Inflammatory macrophage (primary cell): ENCODE measurements around the gene BMP8B.
"Not testable (repeated sequence)": the region's sequence is repeated elsewhere in the genome, so short reads cannot be mapped to it uniquely, and the experiment has no call there.

Source experiments
- DNase-seq, 2 donors: peaks; one replicate each; pipeline ENCODE4 v3.0.0-alpha.2; 2020 to 2022

The BMP8B gene

GRCh38 chr1:39808784-39809517 lies 20.3 kb upstream of the BMP8B start:
- DNase-seq = no peak

DNA sequence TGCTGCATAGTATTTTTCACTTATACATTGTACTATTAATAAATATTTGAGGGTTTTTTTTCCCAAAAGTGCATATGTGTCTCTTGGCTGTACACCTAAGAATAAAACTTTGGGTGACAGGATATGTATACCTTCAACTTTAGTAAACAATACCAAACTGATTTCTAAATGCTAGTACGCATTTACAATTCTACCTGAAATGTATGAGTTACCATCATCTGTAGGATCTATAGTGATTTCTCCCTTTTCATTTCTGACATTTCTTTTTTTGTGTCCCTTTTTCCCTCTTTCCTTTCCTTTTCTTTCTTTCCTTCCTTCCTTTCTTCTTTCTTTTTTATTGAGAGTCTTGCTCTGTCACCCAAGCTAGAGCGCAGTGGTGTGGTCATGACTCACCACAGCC lies 16.7 kb upstream of the BMP8B start:
- DNase-seq = no peak

DNA sequence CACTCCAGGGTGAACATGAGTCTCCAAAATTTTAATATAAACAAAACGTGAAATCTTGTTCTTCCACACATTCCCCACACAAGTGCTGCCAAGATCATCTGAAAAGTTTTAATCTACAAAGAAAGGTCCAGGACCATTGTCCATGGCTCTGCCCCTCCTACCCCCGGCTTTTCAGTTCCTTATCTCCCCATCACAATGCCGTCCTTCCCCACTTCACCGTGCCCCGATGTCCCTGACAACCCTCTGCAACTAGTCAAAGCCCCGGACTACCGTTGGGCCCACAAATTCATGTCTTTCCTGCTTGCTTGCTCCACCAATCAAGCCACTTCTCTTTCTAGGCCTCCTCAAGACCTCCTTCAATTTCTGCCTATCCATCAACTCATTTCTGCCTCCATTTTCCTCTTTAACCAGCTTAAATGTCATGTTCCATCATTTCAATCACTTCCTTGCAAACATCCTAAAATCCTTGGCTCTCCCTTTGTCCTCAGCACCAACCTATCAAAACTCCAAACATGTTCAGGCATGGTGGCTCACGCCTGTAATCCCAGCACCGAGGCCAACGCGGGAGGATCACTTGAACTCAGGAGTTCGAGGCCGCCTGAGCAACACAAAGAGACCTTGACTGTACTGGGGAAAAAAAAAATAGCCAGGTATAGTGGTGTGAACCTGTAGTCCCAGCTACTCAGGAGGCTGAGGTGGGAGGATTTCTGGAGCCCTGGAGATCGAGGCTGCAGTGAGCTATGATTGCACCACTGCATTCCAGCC lies 14.0 kb upstream of the BMP8B start:
- DNase-seq = no peak

GRCh38 chr1:39800471-39800835 lies 11.8 kb upstream of the BMP8B start:
- no peak for DNase-seq

DNA sequence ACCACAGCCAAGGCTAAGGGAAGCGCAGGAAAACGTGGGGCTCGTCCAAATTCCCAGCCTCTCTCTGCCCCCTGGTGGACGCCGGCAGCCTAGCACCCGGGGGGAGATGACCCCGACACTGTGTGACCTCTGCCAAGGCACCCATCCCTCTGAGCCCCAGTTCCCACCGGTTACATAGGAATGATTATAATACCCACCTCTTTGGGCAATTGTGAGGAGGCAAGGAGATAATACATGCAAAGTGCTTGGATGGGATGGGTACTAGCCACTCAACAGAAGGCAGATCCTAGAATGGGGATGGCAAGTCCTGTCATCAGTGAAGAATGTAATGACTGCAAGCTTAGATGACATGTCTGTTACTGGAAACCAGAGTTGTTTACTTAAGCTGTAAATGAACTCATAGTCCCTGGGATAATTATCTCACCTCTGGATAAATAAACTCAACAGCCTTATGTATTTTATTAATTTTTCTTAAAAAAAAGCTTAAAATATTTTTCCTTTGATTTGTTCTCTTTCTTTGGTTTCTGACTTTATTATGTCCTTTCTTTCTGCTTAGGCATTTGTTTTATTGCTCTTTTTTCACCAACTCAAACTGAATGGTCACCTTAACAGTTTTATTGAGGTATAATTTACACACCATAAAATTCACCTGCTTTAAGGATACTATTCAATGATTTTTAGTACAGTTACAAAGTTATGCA lies 11.3 kb upstream of the BMP8B start:
- DNase-seq = peak; percentile 61 to 71

- DNase-seq = peak; percentile 87 to 95
These were observed 10.4 kb upstream of the BMP8B start for GRCh38 chr1:39798859-39799769.

- no peak for DNase-seq
These were observed 7.0 kb upstream of the BMP8B start for GRCh38 chr1:39795651-39796050.

- DNase-seq = no peak
These were observed 3.2 kb upstream of the BMP8B start for GRCh38 chr1:39791838-39792237.

DNA sequence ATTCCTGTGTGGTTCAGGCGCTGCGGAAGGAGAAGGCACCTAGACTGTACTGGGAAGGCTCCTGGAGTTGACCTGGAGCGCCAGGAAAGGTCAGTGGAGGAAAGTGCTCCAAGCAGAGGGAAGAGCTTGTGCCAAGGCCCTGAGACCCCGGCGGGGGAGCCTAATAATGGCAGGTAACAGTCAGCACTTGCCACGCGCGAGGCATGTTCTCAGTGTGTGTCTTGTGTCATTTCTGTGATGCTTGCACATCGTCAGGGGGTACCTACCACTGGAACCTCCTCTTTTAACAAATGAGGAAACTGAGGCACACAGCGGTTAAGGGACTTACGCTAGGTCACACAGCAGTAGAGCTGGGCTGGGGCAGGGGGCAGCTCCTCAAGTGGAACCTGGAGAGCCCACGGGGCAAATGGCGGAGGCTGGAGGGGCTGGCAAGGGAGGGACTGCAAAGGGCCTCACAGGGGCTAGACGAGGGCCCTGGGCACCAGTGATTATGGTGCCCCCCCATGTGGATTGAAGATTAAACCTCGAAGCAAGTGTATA lies 976 bp upstream of the BMP8B start:
- no peak for DNase-seq

DNA sequence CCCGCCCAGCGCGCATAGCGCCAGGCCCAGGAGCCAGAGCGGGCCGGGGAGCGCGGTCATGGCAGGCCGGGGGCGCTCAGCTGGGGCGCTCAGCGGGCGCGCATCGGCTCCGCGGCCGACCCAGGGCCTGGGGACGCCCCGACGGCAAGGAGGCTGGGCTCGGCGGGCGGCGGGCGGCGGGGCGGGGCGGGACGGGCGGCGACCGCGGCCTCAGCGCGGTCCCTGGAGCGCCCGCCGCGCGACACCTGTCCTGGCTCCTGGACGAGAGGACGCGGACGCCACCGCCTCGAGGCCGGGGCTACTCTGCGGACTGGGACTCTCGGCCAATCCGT lies 273 bp downstream of the BMP8B start:
- no peak for DNase-seq

- not testable (repeated sequence) for DNase-seq
These were observed 701 bp downstream of the BMP8B start for GRCh38 chr1:39787964-39788363.

DNA sequence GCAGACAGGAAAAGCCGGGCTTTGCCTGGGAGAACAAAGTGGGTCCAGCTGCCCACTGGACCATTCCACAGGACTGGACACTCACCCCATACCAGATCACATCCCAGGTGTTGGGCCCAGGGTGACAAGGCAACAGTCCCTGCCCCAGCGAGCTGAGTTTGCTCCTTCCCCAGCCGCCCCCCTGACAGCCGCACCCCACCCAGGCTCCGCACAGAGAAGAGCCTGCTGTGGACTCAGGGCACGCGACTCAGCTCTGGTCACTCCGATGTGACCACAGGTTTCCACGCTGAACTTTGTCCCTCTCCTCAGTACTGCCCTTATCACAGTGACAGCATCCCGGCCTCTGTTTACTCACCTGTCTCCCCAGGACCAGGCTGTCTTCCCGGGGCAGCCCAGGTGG lies 1.2 kb downstream of the BMP8B start:
- no peak for DNase-seq

DNA sequence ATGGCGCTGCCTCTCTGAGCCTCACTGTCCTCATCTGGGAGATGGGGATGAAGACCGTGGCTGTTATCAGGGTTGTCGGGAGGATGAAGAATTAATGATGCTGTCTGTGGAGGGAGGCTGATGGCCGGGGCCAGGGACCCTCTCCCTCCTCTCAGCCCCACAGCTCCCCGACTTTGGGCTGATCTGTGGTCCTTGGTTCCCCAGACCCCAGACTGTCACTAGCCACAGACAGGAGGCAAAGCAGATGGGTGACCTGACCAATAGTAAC lies 1.6 kb downstream of the BMP8B start:
- DNase-seq = not testable (repeated sequence)

- not testable (repeated sequence) for DNase-seq
These were observed 2.2 kb downstream of the BMP8B start for GRCh38 chr1:39786303-39787107.

- not testable (repeated sequence) for DNase-seq
These were observed 6.0 kb downstream of the BMP8B start for GRCh38 chr1:39782685-39783084.

DNA sequence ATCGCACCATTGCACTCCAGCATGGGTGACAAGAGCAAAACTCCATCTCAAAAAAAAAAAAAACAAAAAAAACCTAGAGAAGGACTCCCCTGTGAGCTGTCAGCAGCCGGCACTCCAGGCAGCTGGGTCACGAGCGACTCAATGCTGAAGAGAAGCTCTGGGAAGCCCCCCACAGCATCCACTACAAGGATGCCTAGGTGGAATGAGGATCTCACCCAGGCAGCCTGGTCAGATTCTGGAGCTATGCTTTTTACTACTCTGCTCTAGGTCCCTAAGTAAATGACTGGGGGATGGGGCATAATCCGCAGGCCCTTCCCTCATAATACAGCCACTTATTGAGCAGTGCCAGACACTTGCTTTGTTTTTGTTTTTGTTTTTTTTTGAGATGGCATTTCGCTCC lies 6.6 kb downstream of the BMP8B start:
- no peak for DNase-seq

- no peak for DNase-seq
These were observed 7.3 kb downstream of the BMP8B start for GRCh38 chr1:39781349-39781715.

- DNase-seq = no peak
These were observed 8.8 kb downstream of the BMP8B start for GRCh38 chr1:39779821-39780220.

- DNase-seq = no peak
These were observed 9.5 kb downstream of the BMP8B start for GRCh38 chr1:39779137-39779536.

GRCh38 chr1:39778463-39779099 lies 10.1 kb downstream of the BMP8B start:
- DNase-seq = not testable (repeated sequence)

DNA sequence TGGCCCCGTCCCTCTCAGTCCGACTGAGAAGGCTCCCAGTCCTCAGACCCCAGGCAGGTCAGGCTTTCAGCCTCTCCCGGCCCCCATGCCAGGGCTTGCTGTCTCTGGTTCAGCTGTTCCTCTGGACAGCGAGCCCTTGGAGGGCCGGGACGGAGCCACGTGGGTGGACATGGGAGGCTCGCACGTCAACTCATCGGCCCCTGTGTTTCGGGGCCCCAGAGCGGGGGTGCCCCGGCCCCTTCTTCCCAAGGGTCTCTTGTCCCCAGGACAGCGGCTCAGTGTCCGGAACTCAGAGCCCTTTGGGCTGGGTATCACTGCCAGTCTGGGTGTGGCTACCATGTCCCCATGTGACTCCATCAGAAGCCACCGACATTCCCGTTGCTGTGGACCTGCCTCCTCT lies 10.8 kb downstream of the BMP8B start:
- DNase-seq = not testable (repeated sequence)
